ENCODE results near the gene SYNPO.

SYNPO gene

GRCh38 chr5:150625831-150626746 lies 14.4 kb upstream of the SYNPO start:
- DNase-seq (ENCODE audit: low read depth): no peak

GRCh38 chr5:150626853-150627276 lies 13.6 kb upstream of the SYNPO start:
- DNase-seq (ENCODE audit: low read depth): no peak

GRCh38 chr5:150627731-150628545 lies 12.5 kb upstream of the SYNPO start:
- no peak for DNase-seq (ENCODE audit: low read depth)

- DNase-seq (ENCODE audit: low read depth): no peak
These were observed 11.4 kb upstream of the SYNPO start for GRCh38 chr5:150628936-150629485.

GRCh38 chr5:150630016-150630415 lies 10.4 kb upstream of the SYNPO start:
- no peak for DNase-seq (ENCODE audit: low read depth)

- DNase-seq (ENCODE audit: low read depth): no peak
These were observed 9.8 kb upstream of the SYNPO start for GRCh38 chr5:150630461-150631325.

GRCh38 chr5:150631326-150631701 lies 9.1 kb upstream of the SYNPO start:
- no peak for DNase-seq (ENCODE audit: low read depth)

GRCh38 chr5:150632305-150633160 lies 7.9 kb upstream of the SYNPO start:
- no peak for DNase-seq (ENCODE audit: low read depth)

- no peak for DNase-seq (ENCODE audit: low read depth)
These were observed 7.0 kb upstream of the SYNPO start for GRCh38 chr5:150633429-150633828.

- no peak for DNase-seq (ENCODE audit: low read depth)
These were observed 3.8 kb upstream of the SYNPO start for GRCh38 chr5:150636391-150637244.

GRCh38 chr5:150637245-150638052 lies 3.0 kb upstream of the SYNPO start:
- DNase-seq (ENCODE audit: low read depth): peak; percentile 71

- DNase-seq (ENCODE audit: low read depth): no peak
These were observed 2.4 kb upstream of the SYNPO start for GRCh38 chr5:150638053-150638444.

- no peak for DNase-seq (ENCODE audit: low read depth)
These were observed 1.7 kb upstream of the SYNPO start for GRCh38 chr5:150638488-150639376.

GRCh38 chr5:150639377-150639692 lies 1.1 kb upstream of the SYNPO start:
- no peak for DNase-seq (ENCODE audit: low read depth)

- DNase-seq (ENCODE audit: low read depth): no peak
These were observed 709 bp upstream of the SYNPO start for GRCh38 chr5:150639751-150640150.

- DNase-seq (ENCODE audit: low read depth): no peak
These were observed 628 bp downstream of the SYNPO start for GRCh38 chr5:150641006-150641570.

GRCh38 chr5:150641824-150642566 lies 1.5 kb downstream of the SYNPO start:
- DNase-seq (ENCODE audit: low read depth): no peak
